Astrocyte of the cerebellum (primary cell): ENCODE measurements around the gene PUM1.

Source experiments
- DNase-seq: peaks from one replicate; pipeline ENCODE4 v3.0.0-alpha.2; 2011; ENCODE audit warnings: low read depth
- H3K4me3 ChIP-seq: 2 replicates; pipeline ENCODE4 v1.5.1; 2011; ENCODE audit warnings: mild to moderate bottlenecking, low read depth, low read length, moderate library complexity
- in situ Hi-C: cut with HindIII; loops from 2 replicates; pipeline ENCODE4 v1.10.0; 2017; ENCODE audit warnings: low sequenced_read_pairs
- TF ChIP-seq, protein P1 (sequence below): IDR thresholded peaks from 2 replicates; pipeline ENCODE4 v1.5.1; 2012; ENCODE audit warnings: low read length, low read depth, moderate library complexity, mild to moderate bottlenecking; ENCODE audit errors: missing control alignments

Gene PUM1

DNA sequence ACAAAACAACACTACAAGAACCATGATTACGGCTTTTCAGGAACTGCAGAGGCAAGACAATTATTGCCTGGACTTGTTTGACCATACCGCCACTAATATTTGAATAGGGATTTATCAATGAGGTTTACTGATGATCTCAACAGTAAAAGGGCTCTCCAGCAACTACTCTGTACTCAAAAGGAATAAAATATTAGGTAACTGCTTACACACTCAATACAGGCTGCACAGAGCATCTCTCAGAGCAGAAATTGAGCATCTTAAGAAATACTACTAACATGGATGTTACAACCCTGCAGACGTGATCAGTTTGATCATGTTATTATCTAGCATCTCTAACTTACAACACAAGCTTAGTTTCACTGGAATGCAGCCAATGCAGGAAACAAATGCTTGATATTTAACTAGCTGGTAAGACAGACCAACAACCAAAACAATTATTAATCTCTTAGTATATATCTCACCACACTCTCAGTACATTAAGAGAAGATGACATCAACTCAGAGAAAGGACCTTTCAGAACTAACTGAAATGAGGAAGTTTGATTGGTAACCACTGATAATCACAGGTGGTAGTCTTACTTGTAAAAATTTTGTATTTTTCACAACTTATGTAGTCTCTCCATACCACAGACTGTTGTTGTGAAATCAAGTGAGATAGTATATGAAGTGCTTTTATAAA is 52.2 kb downstream of the PUM1 start:
- TF ChIP-seq, protein P1, sequence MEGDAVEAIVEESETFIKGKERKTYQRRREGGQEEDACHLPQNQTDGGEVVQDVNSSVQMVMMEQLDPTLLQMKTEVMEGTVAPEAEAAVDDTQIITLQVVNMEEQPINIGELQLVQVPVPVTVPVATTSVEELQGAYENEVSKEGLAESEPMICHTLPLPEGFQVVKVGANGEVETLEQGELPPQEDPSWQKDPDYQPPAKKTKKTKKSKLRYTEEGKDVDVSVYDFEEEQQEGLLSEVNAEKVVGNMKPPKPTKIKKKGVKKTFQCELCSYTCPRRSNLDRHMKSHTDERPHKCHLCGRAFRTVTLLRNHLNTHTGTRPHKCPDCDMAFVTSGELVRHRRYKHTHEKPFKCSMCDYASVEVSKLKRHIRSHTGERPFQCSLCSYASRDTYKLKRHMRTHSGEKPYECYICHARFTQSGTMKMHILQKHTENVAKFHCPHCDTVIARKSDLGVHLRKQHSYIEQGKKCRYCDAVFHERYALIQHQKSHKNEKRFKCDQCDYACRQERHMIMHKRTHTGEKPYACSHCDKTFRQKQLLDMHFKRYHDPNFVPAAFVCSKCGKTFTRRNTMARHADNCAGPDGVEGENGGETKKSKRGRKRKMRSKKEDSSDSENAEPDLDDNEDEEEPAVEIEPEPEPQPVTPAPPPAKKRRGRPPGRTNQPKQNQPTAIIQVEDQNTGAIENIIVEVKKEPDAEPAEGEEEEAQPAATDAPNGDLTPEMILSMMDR: no peak
- in situ Hi-C loops: loop anchor here (5.0 to 25.0 kb wide), 2 partner anchors 49 to 101 kb away; partner anchors contain the start of gene SDC3
- no peak for DNase-seq
- no peak overlapping the region for H3K4me3 ChIP-seq

DNA sequence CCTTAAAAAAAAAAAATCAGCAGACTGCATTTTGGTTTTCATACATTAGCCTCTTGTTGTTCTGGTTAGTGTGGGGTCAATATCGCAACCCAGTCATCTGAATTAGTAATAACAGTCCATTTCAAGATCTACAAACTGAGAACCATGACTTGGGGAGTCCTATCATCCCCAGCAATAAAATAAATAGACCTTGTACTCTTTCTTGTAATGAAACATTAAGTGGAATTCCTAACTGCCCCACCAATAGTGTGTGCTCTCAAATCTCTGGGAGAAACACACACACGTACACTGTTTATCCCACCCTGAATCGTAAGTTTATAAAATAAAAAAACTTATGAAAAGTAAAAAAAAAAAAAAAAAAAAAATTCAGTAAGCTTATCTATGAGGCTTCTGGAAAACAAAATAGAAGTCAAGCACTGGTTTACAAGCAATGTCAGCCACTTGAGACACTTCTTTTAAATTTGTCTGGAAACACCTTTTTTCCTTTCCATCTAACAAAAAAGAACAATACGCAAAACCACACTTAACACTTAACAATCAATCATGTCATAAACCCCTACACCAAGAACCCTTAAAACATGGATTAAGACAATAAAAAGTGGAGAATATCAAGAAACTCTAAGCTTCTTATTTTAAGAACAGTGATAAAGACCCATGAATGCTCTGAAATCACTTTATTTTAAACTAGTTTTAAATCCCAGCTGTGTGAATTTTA is 53.1 kb downstream of the PUM1 start:
- TF ChIP-seq, protein P1: no peak
- DNase-seq: no peak
- H3K4me3 ChIP-seq: no peak overlapping the region
- in situ Hi-C loops: loop anchor here (5.0 to 25.0 kb wide), 2 partner anchors 50 to 100 kb away; partner anchors contain the start of gene SDC3

DNA sequence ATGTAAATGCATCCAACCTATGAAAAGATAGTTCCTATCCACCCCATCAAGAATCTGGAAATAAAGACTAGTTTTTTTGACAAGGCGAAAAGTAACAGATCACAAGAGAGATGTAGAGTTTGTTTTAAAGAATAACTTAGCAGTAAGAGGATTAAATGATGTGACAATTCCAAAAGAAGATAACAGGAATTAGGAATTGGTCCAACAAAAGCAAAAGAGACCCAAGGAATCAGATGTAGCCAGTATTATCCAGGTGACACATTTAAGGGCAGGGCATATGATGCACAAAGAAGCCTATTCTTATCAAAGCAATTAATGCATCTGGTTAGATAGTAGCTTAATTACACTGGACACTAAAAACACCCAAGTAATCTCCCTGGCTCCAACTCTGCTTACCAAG is 53.8 kb downstream of the PUM1 start:
- H3K4me3 ChIP-seq: no peak overlapping the region
- no peak for DNase-seq
- in situ Hi-C loops: loop anchor here (5.0 to 25.0 kb wide), 2 partner anchors 51 to 99 kb away; partner anchors contain the start of gene SDC3
- TF ChIP-seq, protein P1: no peak

DNA sequence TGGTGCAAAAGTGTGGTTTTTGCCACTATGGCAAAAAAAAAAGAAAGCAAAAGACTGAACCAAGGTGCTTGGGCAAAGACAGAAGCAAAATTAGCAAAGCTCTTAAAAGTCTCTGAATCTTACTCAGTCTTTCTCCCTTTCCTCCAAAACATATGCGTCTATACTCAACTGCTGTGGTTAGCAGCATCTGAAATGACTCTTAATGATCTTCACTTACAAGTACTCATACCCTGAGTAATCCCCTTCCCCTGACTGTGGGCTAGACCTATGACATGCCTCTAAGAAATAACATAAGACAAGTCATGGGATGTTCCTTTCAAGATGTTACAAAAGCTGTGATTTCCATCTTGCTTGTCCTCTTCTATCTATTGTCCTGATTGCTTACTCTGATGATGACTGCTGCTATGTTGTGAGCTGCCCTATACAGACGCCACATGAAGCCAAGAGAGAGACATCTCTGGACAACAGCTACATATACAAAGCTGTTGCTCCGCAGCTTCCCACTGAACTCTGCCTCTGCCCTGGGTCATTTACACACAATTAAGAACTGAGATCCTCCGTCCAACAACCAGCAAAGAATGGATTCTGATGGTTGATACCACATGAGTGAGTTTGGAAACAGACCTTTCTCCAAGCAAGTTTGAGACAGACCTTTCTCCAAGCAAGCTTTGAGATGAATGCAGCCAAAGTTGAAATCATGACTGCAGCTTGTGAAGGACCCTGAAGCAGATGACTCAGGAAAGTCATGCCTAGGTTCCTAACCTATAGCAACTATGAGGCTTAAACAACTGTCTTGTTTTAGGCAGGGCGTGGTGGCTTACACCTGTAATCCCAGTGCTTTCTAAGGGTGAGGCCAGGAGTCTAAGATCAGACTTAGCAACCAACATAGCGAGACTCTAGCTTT is 55.2 kb downstream of the PUM1 start:
- no peak for DNase-seq
- no peak overlapping the region for H3K4me3 ChIP-seq
- in situ Hi-C loops: loop anchor here (5.0 to 25.0 kb wide), 2 partner anchors 52 to 98 kb away; partner anchors contain the start of gene SDC3
- TF ChIP-seq, protein P1: no peak

DNA sequence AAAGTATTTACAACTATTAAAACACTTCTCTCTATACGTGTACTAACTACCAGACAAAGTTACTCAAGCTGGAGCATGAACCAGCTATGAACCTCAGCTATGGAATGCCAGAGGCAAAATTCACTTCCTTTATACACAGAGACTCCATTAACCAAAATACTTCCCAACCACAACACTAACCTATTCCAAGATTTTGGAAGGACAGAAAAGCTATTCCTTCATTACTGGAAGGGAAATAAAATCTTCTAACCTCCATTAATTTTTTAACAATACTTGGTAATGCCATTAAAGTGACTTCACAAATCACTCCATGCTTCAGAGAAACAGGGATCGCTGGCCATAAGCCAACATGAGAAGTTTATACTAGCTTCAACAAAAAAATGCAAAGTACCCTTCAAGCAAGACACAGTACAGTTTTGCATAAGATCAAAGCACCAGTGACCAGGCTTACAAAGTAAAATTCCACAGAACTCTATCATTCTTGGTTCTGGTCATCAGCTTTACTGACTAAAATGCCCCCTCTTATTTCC is 58.0 kb downstream of the PUM1 start:
- peak overlapping the region; percentile 5 for H3K4me3 ChIP-seq
- TF ChIP-seq, protein P1: no peak
- peak; percentile 80 for DNase-seq
- in situ Hi-C loops: loop anchor here (25.0 kb wide), 1 partner anchor 95 kb away; the partner anchor contains the start of gene SDC3
